HCT116 (cell line): ENCODE data around the gene YOD1. TPM values are rescaled to one million over a fixed set of nuclear protein-coding genes. Genes with fewer than 3 reads are reported as not detected.

ENCODE experiments used
- ATAC-seq: fragments of 200-7000 bp; cut with Tn5 transposase; 2 replicates; pipeline ENCODE4 v1.9.1; 2020; ENCODE audit warnings: mild to moderate bottlenecking, moderate library complexity
- BruUV-seq: library from RNA; stranded (reverse); fragments of 400-500 nt; replicated peaks from 2 replicates; lab custom pipeline; 2021; lab: Mats Ljungman, UMichigan
- CTCF ChIA-PET: fragments of 300-600 bp; sonication (Branson Sonifier 250); formaldehyde crosslinking; loops from one replicate; lab custom pipeline; 2021; ENCODE audit warnings: antibody characterized with exemption; lab: Charles Lee
- POLR2A ChIA-PET: fragments of 300-600, 350-600 bp; sonication (Branson Sonifier 250); formaldehyde crosslinking; loops from one replicate; lab custom pipeline; 2021; ENCODE audit warnings: antibody characterized with exemption; lab: Charles Lee
- RAD21 ChIA-PET, 2 experiments: fragments of 300-600 bp; sonication (Branson Sonifier 250); formaldehyde crosslinking; loops; one replicate each; lab custom pipeline; 2023; ENCODE audit warnings: low total read pairs in 2 of 2; ENCODE audit not compliant: uncharacterized antibody in 2 of 2, unreplicated experiment in 2 of 2, low non-redundant PET in 1 of 2; lab: Charles Lee
- DNase-seq: peaks from one replicate; pipeline ENCODE4 v3.0.0-alpha.2; 2010; ENCODE audit warnings: low read depth, low spot score
- H2AFZ ChIP-seq: fragments of 200-600 bp; shearing (Covaris generic), sonication (generic); 2 replicates; pipeline ENCODE4 v1.6.1; 2017; ENCODE audit warnings: low read depth, mixed run types, mixed read lengths, antibody characterized with exemption, low read length; ENCODE audit not compliant: poor library complexity, severe bottlenecking
- H3K27ac ChIP-seq: 2 replicates; pipeline ENCODE4 v1.5.1; 2012; ENCODE audit warnings: low read depth, low read length
- H3K27me3 ChIP-seq: fragments of 200-600 bp; sonication (generic); 2 replicates; pipeline ENCODE4 v1.6.1; 2016; ENCODE audit warnings: mixed run types, low read length, mixed read lengths; ENCODE audit not compliant: insufficient read depth
- H3K36me3 ChIP-seq, 2 experiments: fragments of 200-500 bp in 1 of 2; fragments of 200-600 bp in 1 of 2; sonication (Bioruptor generic) in 1 of 2; sonication (generic) in 1 of 2; 2 replicates each; pipeline versions ENCODE4 v1.5.1 to v1.6.1; 2014 to 2016; ENCODE audit warnings: low read length in 2 of 2, inconsistent platforms in 1 of 2, mixed read lengths in 1 of 2, mixed run types in 1 of 2; ENCODE audit not compliant: insufficient read depth in 2 of 2, control insufficient read depth in 1 of 2
- H3K4me1 ChIP-seq, 2 experiments: fragments of 200-600 bp in 1 of 2; sonication (generic) in 1 of 2; 2 replicates each; pipeline versions ENCODE4 v1.5.1 to v1.6.1; 2012 to 2017; ENCODE audit warnings: low read length in 2 of 2, inconsistent platforms in 1 of 2, mild to moderate bottlenecking in 1 of 2, mixed read lengths in 1 of 2, mixed run types in 1 of 2, moderate library complexity in 1 of 2; ENCODE audit not compliant: insufficient read depth in 2 of 2, control insufficient read depth in 1 of 2
- H3K4me2 ChIP-seq: fragments of 200-600 bp; sonication (generic); 2 replicates; pipeline ENCODE4 v1.6.1; 2017; ENCODE audit warnings: mixed run types, low read length, mixed read lengths
- H3K4me3 ChIP-seq, 2 experiments: fragments of 200-600 bp in 1 of 2; sonication (generic) in 1 of 2; replicated peaks in 1 of 2; 2 replicates each; pipeline ENCODE4 v1.5.1; 2011 to 2016; ENCODE audit warnings: low read length in 2 of 2, control low read depth in 1 of 2, low read depth in 1 of 2, mild to moderate bottlenecking in 1 of 2, mixed read lengths in 1 of 2, mixed run types in 1 of 2
- H3K79me2 ChIP-seq: fragments of 200-600 bp; sonication (generic); 2 replicates; pipeline ENCODE4 v1.6.1; 2017; ENCODE audit warnings: mild to moderate bottlenecking, mixed run types, low read length, moderate library complexity, mixed read lengths; ENCODE audit not compliant: insufficient read depth
- H3K9ac ChIP-seq: fragments of 200-600 bp; sonication (generic); 2 replicates; pipeline ENCODE4 v1.6.1; 2016; ENCODE audit warnings: low read length, mixed read lengths
- H3K9me2 ChIP-seq: fragments of 200-600 bp; sonication (generic), shearing (Covaris generic); 2 replicates; pipeline ENCODE4 v1.6.1; 2017; ENCODE audit warnings: mixed run types, mild to moderate bottlenecking, moderate library complexity; ENCODE audit not compliant: insufficient read depth
- H3K9me3 ChIP-seq, 2 experiments: fragments of 200-500 bp in 1 of 2; fragments of 200-600 bp in 1 of 2; sonication (Bioruptor generic) in 1 of 2; sonication (generic) in 1 of 2; 2 replicates each; pipeline ENCODE4 v1.6.1; 2014 to 2017; ENCODE audit warnings: low read length in 2 of 2, mixed read lengths in 2 of 2, inconsistent platforms in 1 of 2, low read depth in 1 of 2, mild to moderate bottlenecking in 1 of 2, mixed run types in 1 of 2, moderate library complexity in 1 of 2; ENCODE audit not compliant: control insufficient read depth in 1 of 2, insufficient read depth in 1 of 2
- H4K20me1 ChIP-seq: fragments of 200-600 bp; sonication (generic), shearing (Covaris generic); 2 replicates; pipeline ENCODE4 v1.6.1; 2017; ENCODE audit warnings: mixed run types, mild to moderate bottlenecking, moderate library complexity; ENCODE audit not compliant: insufficient read depth
- ATF3 ChIP-seq: IDR thresholded peaks from 2 replicates; pipeline ENCODE4 v1.6.1; 2012
- CBX3 ChIP-seq: IDR thresholded peaks from 2 replicates; pipeline ENCODE4 v1.6.1; 2012; ENCODE audit warnings: low read depth
- CEBPB ChIP-seq: IDR thresholded peaks from 2 replicates; pipeline ENCODE4 v1.6.1; 2012; ENCODE audit warnings: low read depth
- ELF1 ChIP-seq: IDR thresholded peaks from 2 replicates; pipeline ENCODE4 v1.6.1; 2012; ENCODE audit warnings: low read depth, borderline replicate concordance
- EZH2 ChIP-seq: fragments of 200-600 bp; sonication (generic); IDR thresholded peaks from 2 replicates; pipeline ENCODE4 v1.6.1; 2017; ENCODE audit warnings: antibody characterized with exemption, mixed run types
- JUND ChIP-seq: IDR thresholded peaks from 2 replicates; pipeline ENCODE4 v1.6.1; 2012
- POLR2AphosphoS5 ChIP-seq: IDR thresholded peaks from 2 replicates; pipeline ENCODE4 v1.6.1; 2011; ENCODE audit warnings: mild to moderate bottlenecking, low read depth, low read length, moderate library complexity
- RAD21 ChIP-seq: IDR thresholded peaks from 2 replicates; pipeline ENCODE4 v1.6.1; 2012; ENCODE audit warnings: low read depth, mild to moderate bottlenecking
- TCF7L2 ChIP-seq: IDR thresholded peaks from 2 replicates; pipeline ENCODE4 v1.7.0; 2011; ENCODE audit warnings: borderline replicate concordance, inconsistent platforms; ENCODE audit not compliant: insufficient read depth, insufficient read length; ENCODE audit errors: extremely low read depth
- YY1 ChIP-seq: IDR thresholded peaks from 2 replicates; pipeline ENCODE4 v1.6.1; 2011; ENCODE audit warnings: low read length, low read depth, moderate library complexity, mild to moderate bottlenecking; ENCODE audit not compliant: insufficient replicate concordance; ENCODE audit errors: extremely low read depth
- ZNF274 ChIP-seq: fragments of 200-500 bp; sonication (Bioruptor generic); IDR thresholded peaks from 2 replicates; pipeline ENCODE4 v1.6.1; 2014; ENCODE audit warnings: mild to moderate bottlenecking, low read depth, low read length, inconsistent platforms
- intact Hi-C: fragments of 100-400 bp; cut with micrococcal nuclease; formaldehyde crosslinking; loops from 2 replicates; pipeline ENCODE4 v1.10.0; 2022
- total RNA-seq: library from RNA; stranded (reverse); gene quantifications from one replicate; pipeline ENCODE4 v1.2.1, GENCODE V29; 2021; ENCODE audit not compliant: unreplicated experiment
- TF ChIP-seq, protein P1 (sequence below): IDR thresholded peaks from 2 replicates; pipeline ENCODE4 v1.6.1; 2012

YOD1 gene
- total RNA-seq, 1 experiment from 2014 or later = 13.6 TPM

GRCh38 chr1:207017615-207018559 is 33.1 kb downstream of the YOD1 start:
- ChIA-PET CTCF (no interaction called here), POLR2A (no interaction called here), RAD21 (no interaction called here)
- BruUV-seq = no TSS peak
- Histone ChIP-seq H4K20me1 (no peaks in the 10 kb centered on the region), H3K4me3 (no peak overlapping the region), H3K4me1 (peaks cover 15 to 63% of the 10 kb centered on the region in 2 experiments), H3K36me3 (no peaks in the 10 kb centered on the region; a peak in 1 of 4 replicates), H3K27me3 (no peaks in the 10 kb centered on the region), H3K27ac (no peak overlapping the region), H3K9me3 (no peaks in the 10 kb centered on the region), H3K9me2 (no peaks in the 10 kb centered on the region), H2AFZ (no peak overlapping the region), H3K79me2 (no peaks in the 10 kb centered on the region), H3K4me2 (no peak overlapping the region), H3K9ac (no peak overlapping the region)
- intact Hi-C loops = no loop called here
- TF ChIP-seq ELF1 = no peak
- TF ChIP-seq, protein P1, sequence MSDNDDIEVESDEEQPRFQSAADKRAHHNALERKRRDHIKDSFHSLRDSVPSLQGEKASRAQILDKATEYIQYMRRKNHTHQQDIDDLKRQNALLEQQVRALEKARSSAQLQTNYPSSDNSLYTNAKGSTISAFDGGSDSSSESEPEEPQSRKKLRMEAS = no peak
- TF ChIP-seq TCF7L2 = no peak
- no peak for TF ChIP-seq YY1
- no peak for TF ChIP-seq CBX3
- TF ChIP-seq CEBPB = no peak
- no peak for TF ChIP-seq JUND
- no peak for TF ChIP-seq POLR2AphosphoS5
- no peak for TF ChIP-seq ZNF274
- no peak for TF ChIP-seq RAD21
- TF ChIP-seq EZH2 = no peak
- TF ChIP-seq ATF3 = no peak
- ATAC-seq (no peak), DNase-seq (no peak)
